OCI-LY3 (cell line): ENCODE data around the gene NBPF3.
"Not testable (repeated sequence)": the region's sequence is repeated elsewhere in the genome, so short reads cannot be mapped to it uniquely, and the experiment has no call there.

ENCODE experiments used
- H2AFZ ChIP-seq: fragments of 200-600, 300-600 bp; shearing (Covaris generic); 2 replicates; pipeline ENCODE4 v1.6.0; 2014; ENCODE audit warnings: antibody characterized with exemption, low read depth, low read length
- H3K27ac ChIP-seq: fragments of 200-600, 300-600 bp; sonication (generic); 2 replicates; pipeline ENCODE4 v1.5.1; 2014; ENCODE audit warnings: mild to moderate bottlenecking, low read length, moderate library complexity, mixed read lengths
- H3K27me3 ChIP-seq: fragments of 200-600, 300-600 bp; sonication (generic); 2 replicates; pipeline ENCODE4 v1.6.1; 2014; ENCODE audit warnings: low read depth, low read length, mixed read lengths
- H3K36me3 ChIP-seq: fragments of 200-600, 300-600 bp; sonication (generic); replicated peaks from 2 replicates; pipeline ENCODE3; 2014; ENCODE audit warnings: low read depth, low read length, mixed read lengths
- H3K4me1 ChIP-seq: fragments of 300-600, 200-600 bp; sonication (generic); 2 replicates; pipeline ENCODE4 v1.6.1; 2014; ENCODE audit warnings: low read length, mixed read lengths
- H3K4me2 ChIP-seq: fragments of 200-600, 300-600 bp; sonication (generic); 2 replicates; pipeline ENCODE4 v1.6.1; 2014; ENCODE audit warnings: low read length, mixed read lengths
- H3K4me3 ChIP-seq: fragments of 300-600, 200-600 bp; sonication (generic); 2 replicates; pipeline ENCODE4 v1.5.1; 2014; ENCODE audit warnings: antibody characterized with exemption, mild to moderate bottlenecking, low read length, moderate library complexity
- H3K79me2 ChIP-seq: fragments of 300-600, 200-600 bp; shearing (Covaris generic); 2 replicates; pipeline ENCODE4 v1.6.1; 2014; ENCODE audit warnings: mild to moderate bottlenecking, low read length, mixed read lengths
- H3K9ac ChIP-seq: fragments of 300-600, 200-600 bp; shearing (Covaris generic); 2 replicates; pipeline ENCODE4 v1.6.0; 2014; ENCODE audit warnings: mild to moderate bottlenecking, low read length, moderate library complexity
- H3K9me3 ChIP-seq: fragments of 200-600, 300-600 bp; shearing (Covaris generic); 2 replicates; pipeline ENCODE4 v1.6.1; 2014; ENCODE audit warnings: low read length, mixed read lengths; ENCODE audit not compliant: insufficient read depth
- H4K20me1 ChIP-seq: fragments of 200-600, 300-600 bp; sonication (generic); 2 replicates; pipeline ENCODE4 v1.6.1; 2016; ENCODE audit warnings: low read length, mixed read lengths; ENCODE audit not compliant: insufficient read depth
- EZH2phosphoT487 ChIP-seq: fragments of 200-600 bp; shearing (Covaris generic); IDR thresholded peaks from 2 replicates; pipeline ENCODE4 v1.6.1; 2018; ENCODE audit warnings: antibody characterized with exemption, mixed run types, low read depth
- TF ChIP-seq, protein P1 (sequence below): fragments of 200-600, 300-600 bp; sonication (generic); IDR thresholded peaks from 2 replicates; pipeline ENCODE4 v1.5.1; 2014; ENCODE audit warnings: antibody characterized with exemption, low read length, low read depth

NBPF3 gene

DNA sequence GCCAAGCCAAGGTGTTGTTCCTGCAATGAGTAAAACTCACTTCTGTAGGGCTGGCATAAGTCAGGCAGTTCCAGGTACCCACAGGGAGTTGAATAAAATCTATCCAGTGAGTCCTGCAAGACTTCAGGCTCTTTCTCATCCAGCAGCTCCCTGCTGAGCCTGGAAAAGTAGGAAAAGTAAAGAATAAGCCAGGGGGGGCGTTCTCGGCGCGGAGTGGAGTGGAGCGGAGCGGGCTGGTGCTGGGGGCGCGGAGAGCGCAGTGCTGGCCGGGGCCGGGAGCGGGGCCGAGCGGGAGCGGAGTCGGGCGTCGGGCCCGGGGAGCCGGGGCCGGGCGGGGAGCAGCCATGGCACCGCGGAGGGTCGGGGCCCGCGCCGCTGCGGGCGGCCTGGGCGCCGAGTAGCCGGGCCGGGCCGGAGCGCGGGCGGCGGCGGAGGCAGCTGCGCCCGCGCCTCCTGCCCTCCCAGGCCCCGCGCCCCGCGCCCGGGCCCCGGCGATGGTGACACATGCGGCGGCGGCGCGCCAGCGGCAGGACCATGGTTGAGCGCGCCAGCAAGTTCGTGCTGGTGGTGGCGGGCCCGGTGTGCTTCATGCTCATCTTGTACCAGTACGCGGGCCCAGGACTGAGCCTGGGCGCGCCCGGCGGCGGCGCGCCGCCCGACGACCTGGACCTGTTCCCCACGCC lies 12.0 kb upstream of the NBPF3 start:
- H3K4me3 ChIP-seq, H3K4me2 ChIP-seq, H3K27me3 ChIP-seq, H3K9me3 ChIP-seq, H3K9ac ChIP-seq, H3K4me1 ChIP-seq, H4K20me1 ChIP-seq, H3K79me2 ChIP-seq, H2AFZ ChIP-seq, H3K36me3 ChIP-seq, H3K27ac ChIP-seq: not testable (repeated sequence)

GRCh38 chr1:21428481-21429073 lies 11.4 kb upstream of the NBPF3 start:
- not testable (repeated sequence) for H2AFZ ChIP-seq, H3K27me3 ChIP-seq, H3K4me3 ChIP-seq, H3K36me3 ChIP-seq, H3K27ac ChIP-seq, H4K20me1 ChIP-seq, H3K9ac ChIP-seq, H3K79me2 ChIP-seq, H3K4me1 ChIP-seq, H3K4me2 ChIP-seq, H3K9me3 ChIP-seq

GRCh38 chr1:21429210-21429609 lies 10.7 kb upstream of the NBPF3 start:
- H3K9me3 ChIP-seq, H4K20me1 ChIP-seq, H3K4me3 ChIP-seq, H3K79me2 ChIP-seq, H3K4me1 ChIP-seq, H3K9ac ChIP-seq, H3K27ac ChIP-seq, H2AFZ ChIP-seq, H3K4me2 ChIP-seq, H3K27me3 ChIP-seq, H3K36me3 ChIP-seq: not testable (repeated sequence)

GRCh38 chr1:21430875-21431274 lies 9.1 kb upstream of the NBPF3 start:
- not testable (repeated sequence) for H3K9me3 ChIP-seq, H2AFZ ChIP-seq, H3K36me3 ChIP-seq, H3K27me3 ChIP-seq, H3K79me2 ChIP-seq, H3K4me3 ChIP-seq, H3K4me2 ChIP-seq, H4K20me1 ChIP-seq, H3K27ac ChIP-seq, H3K9ac ChIP-seq, H3K4me1 ChIP-seq

DNA sequence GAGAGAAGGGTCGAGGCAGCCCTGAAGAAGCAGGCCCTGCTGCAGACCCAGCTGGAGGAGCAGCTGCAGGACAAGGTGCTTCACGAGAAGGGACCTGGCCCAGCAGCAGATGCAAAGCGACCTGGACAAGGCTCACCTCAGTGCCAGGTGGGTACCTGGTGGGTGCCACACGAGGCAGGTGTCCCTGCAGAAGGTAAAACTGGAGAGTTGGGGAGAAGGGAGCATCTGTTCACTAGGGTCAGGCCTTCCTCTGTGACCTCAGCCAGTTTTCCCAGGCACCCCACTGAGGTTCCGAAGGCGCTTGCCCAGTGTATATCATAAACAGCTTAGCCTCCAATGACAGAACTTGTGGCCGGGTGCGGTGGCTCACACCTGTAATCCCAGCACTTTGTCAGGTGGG lies 5.5 kb upstream of the NBPF3 start:
- H3K79me2 ChIP-seq, result no peaks in the 10 kb centered on the region
- H3K4me2 ChIP-seq, result no peak overlapping the region
- H3K27ac ChIP-seq, result no peak overlapping the region
- H3K27me3 ChIP-seq, result no peaks in the 10 kb centered on the region
- H3K4me1 ChIP-seq, result no peaks in the 10 kb centered on the region
- H3K9me3 ChIP-seq, result no peaks in the 10 kb centered on the region
- H3K9ac ChIP-seq, result no peak overlapping the region
- H4K20me1 ChIP-seq, result no peaks in the 10 kb centered on the region
- H2AFZ ChIP-seq, result no peak overlapping the region
- TF ChIP-seq EZH2phosphoT487, result no peak
- TF ChIP-seq, protein P1, sequence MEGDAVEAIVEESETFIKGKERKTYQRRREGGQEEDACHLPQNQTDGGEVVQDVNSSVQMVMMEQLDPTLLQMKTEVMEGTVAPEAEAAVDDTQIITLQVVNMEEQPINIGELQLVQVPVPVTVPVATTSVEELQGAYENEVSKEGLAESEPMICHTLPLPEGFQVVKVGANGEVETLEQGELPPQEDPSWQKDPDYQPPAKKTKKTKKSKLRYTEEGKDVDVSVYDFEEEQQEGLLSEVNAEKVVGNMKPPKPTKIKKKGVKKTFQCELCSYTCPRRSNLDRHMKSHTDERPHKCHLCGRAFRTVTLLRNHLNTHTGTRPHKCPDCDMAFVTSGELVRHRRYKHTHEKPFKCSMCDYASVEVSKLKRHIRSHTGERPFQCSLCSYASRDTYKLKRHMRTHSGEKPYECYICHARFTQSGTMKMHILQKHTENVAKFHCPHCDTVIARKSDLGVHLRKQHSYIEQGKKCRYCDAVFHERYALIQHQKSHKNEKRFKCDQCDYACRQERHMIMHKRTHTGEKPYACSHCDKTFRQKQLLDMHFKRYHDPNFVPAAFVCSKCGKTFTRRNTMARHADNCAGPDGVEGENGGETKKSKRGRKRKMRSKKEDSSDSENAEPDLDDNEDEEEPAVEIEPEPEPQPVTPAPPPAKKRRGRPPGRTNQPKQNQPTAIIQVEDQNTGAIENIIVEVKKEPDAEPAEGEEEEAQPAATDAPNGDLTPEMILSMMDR, result no peak
- H3K36me3 ChIP-seq, result no peaks in the 10 kb centered on the region
- H3K4me3 ChIP-seq, result no peak overlapping the region

- Histone ChIP-seq H2AFZ (no peak overlapping the region), H3K9ac (no peak overlapping the region), H4K20me1 (no peaks in the 10 kb centered on the region), H3K4me1 (peaks cover 2% of the 10 kb centered on the region; the same call in 1 of the 2 replicates), H3K79me2 (no peaks in the 10 kb centered on the region; the same call in 1 of the 2 replicates), H3K36me3 (no peaks in the 10 kb centered on the region), H3K9me3 (no peaks in the 10 kb centered on the region), H3K4me2 (no peak overlapping the region), H3K27ac (no peak overlapping the region), H3K27me3 (no peaks in the 10 kb centered on the region), H3K4me3 (no peak overlapping the region)
- no peak for TF ChIP-seq EZH2phosphoT487
- TF ChIP-seq, protein P1, result no peak
Measured at GRCh38 chr1:21435646-21436487, 4.1 kb upstream of the NBPF3 start.
